ENCODE measurements around the gene EPHB1. TPM values are rescaled to one million over a fixed set of nuclear protein-coding genes. Genes with fewer than 3 reads are reported as not detected.
A peak's percentile ranks its signal among the peaks of the same experiment; 100 is the strongest.

EPHB1 gene
- under 1 TPM; 0.59 to 0.62 TPM for total RNA-seq

GRCh38 chr3:134794950-134795745 lies at the start of gene EPHB1:
Gene EPHB1 (plus strand): TSS chr3:134795260.
- Mint-ChIP-seq H3K27me3 (peaks cover 35 to 48% of the 10 kb centered on the region in 2 donors), H3K9me3 (no peaks in the 10 kb centered on the region), H3K27ac (no peak within 1 kb of the TSS)

GRCh38 chr3:134748698-134749097 lies 46.4 kb upstream of the EPHB1 start:
- Mint-ChIP-seq H3K36me3 (no peaks in the 10 kb centered on the region), H3K27me3 (peaks cover 0 to 6% of the 10 kb centered on the region in 2 donors), H3K27ac (no peak overlapping the region), H3K4me3 (no peak overlapping the region), H3K9me3 (no peaks in the 10 kb centered on the region), H3K4me1 (ENCODE audit: low read depth in 2 of 2) (peaks cover 0 to 3% of the 10 kb centered on the region in 2 donors)
- DNase-seq (ENCODE audit: low spot score) (no peak), ATAC-seq (no peak)

More at GRCh38 chr3:134794950-134795745, at the start of gene EPHB1:
- peak; percentile 64 to 76 for ATAC-seq
- Mint-ChIP-seq H3K36me3 (no peaks in the 10 kb centered on the region), H3K4me3 (peak within 1 kb of the TSS; percentile 76), H3K4me1 (ENCODE audit: low read depth in 2 of 2) (peaks cover 5 to 8% of the 10 kb centered on the region in 2 donors)
- peak; percentile 69 for DNase-seq (ENCODE audit: low spot score)

GRCh38 chr3:134749174-134749573 lies 45.9 kb upstream of the EPHB1 start:
- no peak for ATAC-seq
- H3K27ac Mint-ChIP-seq: no peak overlapping the region

DNA sequence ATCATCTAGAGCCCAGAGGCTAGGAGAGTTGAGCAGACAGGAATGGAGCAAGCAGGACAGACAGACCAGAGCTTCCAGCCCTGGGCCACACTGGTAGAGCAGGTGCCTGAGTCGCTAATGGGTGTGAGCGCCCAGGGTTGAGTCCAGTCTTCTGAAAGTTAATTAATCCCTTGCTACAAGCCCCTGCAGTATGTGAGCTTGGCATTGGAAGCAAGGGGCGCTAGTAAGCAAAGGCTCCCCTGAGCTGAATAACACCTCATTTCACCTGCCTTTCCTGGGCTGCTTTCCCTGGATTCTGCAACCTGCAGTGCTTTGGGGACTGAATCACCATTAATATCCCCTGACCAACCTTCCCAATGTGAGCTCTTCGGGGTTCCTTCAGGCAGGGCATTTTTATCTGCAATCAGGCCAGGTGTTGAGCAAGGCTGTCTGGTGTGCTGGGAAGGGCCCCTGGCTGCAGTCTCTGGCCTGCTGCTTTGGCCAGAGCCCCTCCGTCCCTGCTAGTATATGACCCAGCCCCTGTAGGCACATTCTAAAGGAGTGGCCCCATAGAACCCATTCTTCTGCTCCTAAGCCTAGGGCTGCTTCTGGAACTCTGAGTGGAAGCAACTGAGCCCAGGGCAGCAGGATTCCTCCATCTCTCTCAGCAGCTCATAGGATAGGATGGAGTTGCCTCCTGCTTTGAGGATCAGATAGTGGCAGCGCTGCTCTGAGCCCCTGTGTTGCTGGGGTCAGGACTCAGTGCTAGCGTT lies 45.1 kb upstream of the EPHB1 start:
- Mint-ChIP-seq H3K36me3 (no peaks in the 10 kb centered on the region), H3K4me1 (ENCODE audit: low read depth in 2 of 2) (peaks cover 0 to 3% of the 10 kb centered on the region in 2 donors), H3K27me3 (peaks cover 0 to 6% of the 10 kb centered on the region in 2 donors), H3K9me3 (no peaks in the 10 kb centered on the region), H3K27ac (no peak overlapping the region), H3K4me3 (no peak overlapping the region)
- ATAC-seq (peak in 1 of 2 donors; percentile 13), DNase-seq (ENCODE audit: low spot score) (no peak)

More at GRCh38 chr3:134749174-134749573, 45.9 kb upstream of the EPHB1 start:
- Mint-ChIP-seq H3K36me3 (no peaks in the 10 kb centered on the region), H3K4me1 (ENCODE audit: low read depth in 2 of 2) (peaks cover 0 to 3% of the 10 kb centered on the region in 2 donors), H3K4me3 (no peak overlapping the region), H3K27me3 (peaks cover 0 to 6% of the 10 kb centered on the region in 2 donors), H3K9me3 (no peaks in the 10 kb centered on the region)
- no peak for DNase-seq (ENCODE audit: low spot score)

DNA sequence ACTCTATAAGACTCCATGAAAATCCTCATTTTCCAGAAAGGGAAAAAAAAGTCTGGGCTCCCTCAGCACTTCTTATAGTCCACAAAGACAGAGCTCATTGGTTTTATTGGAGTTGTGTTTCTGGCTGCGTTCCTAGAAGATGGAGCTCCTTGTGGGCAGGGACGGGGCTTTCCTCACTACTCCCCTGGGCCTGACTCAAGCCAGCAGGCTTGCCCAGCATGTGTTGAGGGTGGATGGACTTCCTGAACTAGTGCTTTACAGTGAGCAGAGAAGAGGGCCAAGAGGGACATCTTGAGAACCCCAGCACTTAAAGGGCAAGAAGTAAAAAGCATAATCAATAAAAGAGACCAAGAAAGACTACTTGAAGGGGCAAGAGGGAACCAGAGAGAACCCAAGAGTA lies 43.2 kb upstream of the EPHB1 start:
- ATAC-seq (no peak), DNase-seq (ENCODE audit: low spot score) (no peak)
- peaks cover 0 to 3% of the 10 kb centered on the region in 2 donors for H3K4me1 Mint-ChIP-seq (ENCODE audit: low read depth in 2 of 2)
- no peaks in the 10 kb centered on the region for H3K36me3 Mint-ChIP-seq
- no peaks in the 10 kb centered on the region for H3K9me3 Mint-ChIP-seq
- H3K4me3 Mint-ChIP-seq: no peak overlapping the region
- H3K27ac Mint-ChIP-seq: no peak overlapping the region
- H3K27me3 Mint-ChIP-seq: peaks cover 0 to 6% of the 10 kb centered on the region in 2 donors

GRCh38 chr3:134752761-134753461 lies 42.1 kb upstream of the EPHB1 start:
- no peaks in the 10 kb centered on the region for H3K36me3 Mint-ChIP-seq

DNA sequence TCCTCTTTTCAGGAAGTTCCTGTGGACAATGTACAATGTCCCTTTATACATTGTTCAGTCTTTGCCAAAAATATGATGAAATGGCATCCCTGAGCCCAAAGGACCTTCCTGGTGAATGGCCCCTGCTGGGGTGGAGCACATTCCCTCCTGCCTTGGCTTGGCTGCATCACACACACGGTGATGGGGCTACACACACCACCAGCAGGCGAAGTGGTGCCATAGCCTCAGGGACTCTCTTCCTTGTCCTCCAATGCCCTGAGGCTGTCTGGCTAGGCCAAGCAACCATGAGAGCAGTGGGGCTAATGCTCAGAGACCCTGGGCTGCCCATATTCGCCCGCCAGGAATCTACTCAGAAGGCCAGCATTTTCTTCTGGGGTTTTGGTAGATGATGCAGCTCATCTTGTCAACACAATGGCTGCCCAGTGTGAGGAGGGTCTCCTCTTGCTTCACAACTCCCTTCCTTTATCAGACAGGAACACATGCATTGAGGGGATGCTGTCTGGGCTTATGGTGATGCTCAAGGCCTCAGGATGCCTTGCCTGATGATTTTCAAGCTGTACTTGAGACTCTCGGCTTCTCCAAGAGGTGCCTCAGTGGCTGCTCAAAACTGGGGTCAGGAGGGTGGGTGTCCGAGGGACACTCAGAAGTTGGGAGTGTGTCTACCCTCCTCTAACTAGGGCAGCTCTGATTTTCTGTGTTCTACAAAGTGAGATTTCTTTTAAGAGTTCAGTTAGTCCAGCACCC lies 40.9 kb upstream of the EPHB1 start:
- Mint-ChIP-seq H3K27me3 (peaks cover 0 to 6% of the 10 kb centered on the region in 2 donors), H3K27ac (no peak overlapping the region), H3K9me3 (no peaks in the 10 kb centered on the region), H3K36me3 (no peaks in the 10 kb centered on the region), H3K4me3 (no peak overlapping the region), H3K4me1 (ENCODE audit: low read depth in 2 of 2) (peaks cover 0 to 3% of the 10 kb centered on the region in 2 donors)
- DNase-seq (ENCODE audit: low spot score) (no peak), ATAC-seq (no peak)

More at GRCh38 chr3:134752761-134753461, 42.1 kb upstream of the EPHB1 start:
- Mint-ChIP-seq H3K4me3 (no peak overlapping the region), H3K9me3 (no peaks in the 10 kb centered on the region), H3K4me1 (ENCODE audit: low read depth in 2 of 2) (peaks cover 0 to 3% of the 10 kb centered on the region in 2 donors), H3K27me3 (peaks cover 0 to 6% of the 10 kb centered on the region in 2 donors), H3K27ac (no peak overlapping the region)
- DNase-seq (ENCODE audit: low spot score) (no peak), ATAC-seq (no peak)

GRCh38 chr3:134754768-134755559 lies 40.1 kb upstream of the EPHB1 start:
- peaks cover 0 to 3% of the 10 kb centered on the region in 2 donors for H3K4me1 Mint-ChIP-seq (ENCODE audit: low read depth in 2 of 2)
- DNase-seq (ENCODE audit: low spot score) (no peak), ATAC-seq (peak in 1 of 2 donors; percentile 39)
- H3K4me3 Mint-ChIP-seq: no peak overlapping the region
- H3K27me3 Mint-ChIP-seq: peaks cover 0 to 6% of the 10 kb centered on the region in 2 donors
- H3K9me3 Mint-ChIP-seq: no peaks in the 10 kb centered on the region
- no peak overlapping the region for H3K27ac Mint-ChIP-seq
- no peaks in the 10 kb centered on the region for H3K36me3 Mint-ChIP-seq

GRCh38 chr3:134755821-134756220 lies 39.2 kb upstream of the EPHB1 start:
- H3K27me3 Mint-ChIP-seq: peaks cover 0 to 6% of the 10 kb centered on the region in 2 donors
- H3K9me3 Mint-ChIP-seq: no peaks in the 10 kb centered on the region
- H3K4me1 Mint-ChIP-seq (ENCODE audit: low read depth in 2 of 2): peaks cover 0 to 3% of the 10 kb centered on the region in 2 donors
- no peak for DNase-seq (ENCODE audit: low spot score)
- H3K4me3 Mint-ChIP-seq: no peak overlapping the region
- no peaks in the 10 kb centered on the region for H3K36me3 Mint-ChIP-seq
- no peak overlapping the region for H3K27ac Mint-ChIP-seq
- no peak for ATAC-seq

DNA sequence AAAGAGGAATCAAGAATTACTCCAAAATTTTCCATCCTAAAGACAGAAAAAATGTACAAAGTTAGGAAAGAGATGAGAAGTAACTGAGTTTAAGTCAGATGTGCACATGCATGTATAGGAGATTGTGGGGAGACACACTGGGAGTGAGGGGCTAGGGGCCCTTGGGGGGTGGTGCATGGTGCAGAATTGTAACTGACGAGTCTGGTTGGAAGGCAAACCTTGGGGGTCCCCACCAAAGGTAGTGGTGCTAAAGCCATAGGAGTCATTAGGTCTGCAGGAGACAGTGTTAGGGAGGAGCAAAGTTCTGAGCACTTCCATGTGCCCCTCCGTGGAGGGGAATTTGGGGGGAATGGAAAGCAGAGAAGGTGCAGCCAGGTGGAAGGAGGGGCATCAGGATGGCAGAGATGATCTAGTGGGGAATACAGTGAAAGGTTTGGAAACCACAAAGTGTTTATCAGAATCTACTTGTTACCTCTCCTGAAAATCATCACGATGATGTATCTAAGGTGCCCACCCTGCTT lies 37.5 kb upstream of the EPHB1 start:
- no peak for DNase-seq (ENCODE audit: low spot score)
- Mint-ChIP-seq H3K4me1 (ENCODE audit: low read depth in 2 of 2) (peaks cover 0 to 3% of the 10 kb centered on the region in 2 donors), H3K27me3 (peaks cover 0 to 6% of the 10 kb centered on the region in 2 donors), H3K4me3 (no peak overlapping the region), H3K27ac (no peak overlapping the region), H3K9me3 (no peaks in the 10 kb centered on the region), H3K36me3 (no peaks in the 10 kb centered on the region)
- no peak for ATAC-seq

DNA sequence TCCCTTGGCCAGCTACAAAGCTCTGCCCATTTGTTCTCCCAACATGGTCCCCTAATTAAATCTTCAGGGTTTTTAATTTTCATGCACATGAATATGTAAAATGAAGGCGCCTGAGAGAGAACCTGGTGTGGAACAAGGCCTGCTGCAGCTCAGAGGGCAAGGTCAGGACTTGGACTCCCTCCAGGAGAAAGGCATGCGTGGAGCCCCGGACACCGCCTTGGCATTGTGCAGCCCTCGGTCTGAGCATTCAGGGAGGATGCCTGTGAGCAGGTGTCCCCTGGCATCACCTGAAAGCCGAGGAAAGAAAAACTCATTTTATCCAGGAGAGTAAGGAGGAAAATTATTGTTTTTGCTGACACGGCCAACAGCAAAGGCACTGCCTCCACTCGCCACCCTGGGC lies 33.8 kb upstream of the EPHB1 start:
- Mint-ChIP-seq H3K4me3 (no peak overlapping the region), H3K27me3 (peaks cover 0 to 5% of the 10 kb centered on the region in 2 donors), H3K4me1 (ENCODE audit: low read depth in 2 of 2) (no peaks in the 10 kb centered on the region), H3K9me3 (no peaks in the 10 kb centered on the region), H3K36me3 (no peaks in the 10 kb centered on the region), H3K27ac (no peak overlapping the region)
- DNase-seq (ENCODE audit: low spot score): no peak
- ATAC-seq: no peak

DNA sequence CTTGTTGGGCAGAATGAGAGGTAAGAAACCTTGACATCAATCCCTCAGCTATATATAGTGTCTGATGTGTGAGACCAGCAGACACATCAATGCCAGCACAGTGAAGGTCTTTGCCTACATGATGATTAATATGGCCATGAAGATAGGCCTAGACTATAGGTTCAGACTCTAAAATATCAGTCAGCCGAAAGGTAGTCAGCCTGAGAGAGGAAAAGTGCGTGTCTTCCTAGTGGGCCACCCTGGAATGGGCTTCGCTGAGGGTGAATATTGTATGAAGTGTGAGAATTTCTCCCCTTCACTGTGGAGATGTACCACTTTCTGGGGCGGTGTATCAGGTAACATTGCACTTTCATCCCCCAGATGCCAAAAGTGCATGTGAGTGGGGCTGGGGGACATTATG lies 33.0 kb upstream of the EPHB1 start:
- H3K27me3 Mint-ChIP-seq: peaks cover 0 to 5% of the 10 kb centered on the region in 2 donors
- H3K27ac Mint-ChIP-seq: no peak overlapping the region
- DNase-seq (ENCODE audit: low spot score) (no peak), ATAC-seq (no peak)
- H3K4me1 Mint-ChIP-seq (ENCODE audit: low read depth in 2 of 2): no peaks in the 10 kb centered on the region
- H3K9me3 Mint-ChIP-seq: no peaks in the 10 kb centered on the region
- no peak overlapping the region for H3K4me3 Mint-ChIP-seq
- H3K36me3 Mint-ChIP-seq: no peaks in the 10 kb centered on the region
